Measurements from ENCODE around the gene HLA-DRA. TPM values are rescaled to one million over a fixed set of nuclear protein-coding genes. Genes with fewer than 3 reads are reported as not detected.

Gene HLA-DRA
- not detected in 5 replicates for total RNA-seq (2022; extraction: Qiagen RNA extraction; ENCODE audit: low read depth)

DNA sequence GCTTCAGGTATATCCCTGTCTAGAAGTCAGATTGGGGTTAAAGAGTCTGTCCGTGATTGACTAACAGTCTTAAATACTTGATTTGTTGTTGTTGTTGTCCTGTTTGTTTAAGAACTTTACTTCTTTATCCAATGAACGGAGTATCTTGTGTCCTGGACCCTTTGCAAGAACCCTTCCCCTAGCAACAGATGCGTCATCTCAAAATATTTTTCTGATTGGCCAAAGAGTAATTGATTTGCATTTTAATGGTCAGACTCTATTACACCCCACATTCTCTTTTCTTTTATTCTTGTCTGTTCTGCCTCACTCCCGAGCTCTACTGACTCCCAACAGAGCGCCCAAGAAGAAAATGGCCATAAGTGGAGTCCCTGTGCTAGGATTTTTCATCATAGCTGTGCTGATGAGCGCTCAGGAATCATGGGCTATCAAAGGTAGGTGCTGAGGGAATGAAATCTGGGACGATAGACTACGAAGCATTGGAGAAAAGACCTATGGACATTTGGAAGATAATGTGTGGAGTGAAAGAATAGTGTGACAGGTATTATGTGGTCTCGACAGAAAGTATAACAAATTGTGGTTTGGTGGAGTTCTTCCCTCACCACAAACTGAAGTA, at the start of gene HLA-DRA:
Gene HLA-DRA, plus strand, starts transcription at position 286 of the 613 bp plus-strand sequence. Its CDS starts 64 bp downstream, at position 350.

DNA sequence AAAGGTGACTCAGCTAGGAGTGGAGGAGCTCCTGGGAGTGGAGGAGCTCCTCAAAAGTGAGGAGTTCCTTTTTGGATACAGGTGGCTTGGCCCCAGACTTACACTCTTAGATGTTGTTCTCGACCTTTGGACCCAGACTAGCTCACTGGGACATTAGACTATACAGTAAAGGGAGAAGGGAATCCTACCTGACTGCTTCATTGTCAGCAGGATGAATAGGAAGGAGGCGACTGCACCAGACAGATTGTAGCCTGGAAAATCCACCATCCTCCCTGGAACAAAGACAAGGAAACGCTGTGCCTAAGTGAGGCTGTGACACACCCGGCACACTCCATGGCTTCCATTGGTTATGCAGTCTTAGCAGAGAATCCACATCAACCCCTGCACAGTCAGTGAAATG, 32.8 kb upstream of the HLA-DRA start, which contains the start of gene BTNL2:
Gene BTNL2, minus strand, starts transcription at position 325 of the 400 bp plus-strand sequence. Its CDS starts 58 bp downstream, at position 267.

Other genes starting within 250 kb of the HLA-DRA start
- 13.3 to 19.7 TPM (median 17.1 TPM) in 5 replicates for gene PBX2, start 249.7 kb upstream of the HLA-DRA start, total RNA-seq (2022; extraction: Qiagen RNA extraction; ENCODE audit: low read depth)
- gene GPSM3, start 247.2 kb upstream of the HLA-DRA start, total RNA-seq (2022; extraction: Qiagen RNA extraction; ENCODE audit: low read depth): 0.26 to 0.58 TPM (median 0.38 TPM) in 5 replicates
- gene NOTCH4, start 215.8 kb upstream of the HLA-DRA start, total RNA-seq (2022; extraction: Qiagen RNA extraction; ENCODE audit: low read depth): 0.22 to 0.73 TPM (median 0.46 TPM) in 5 replicates
- gene TSBP1, start 68.0 kb upstream of the HLA-DRA start, total RNA-seq (2022; extraction: Qiagen RNA extraction; ENCODE audit: low read depth): not detected in 5 replicates
- not detected in 5 replicates for gene BTNL2, start 32.7 kb upstream of the HLA-DRA start, total RNA-seq (2022; extraction: Qiagen RNA extraction; ENCODE audit: low read depth)
- not detected in 5 replicates for gene HLA-DRB5, start 90.4 kb downstream of the HLA-DRA start, total RNA-seq (2022; extraction: Qiagen RNA extraction; ENCODE audit: low read depth)
- gene HLA-DRB1, start 150.0 kb downstream of the HLA-DRA start, total RNA-seq (2022; extraction: Qiagen RNA extraction; ENCODE audit: low read depth): not detected in 5 replicates
- gene HLA-DQA1, start 197.5 kb downstream of the HLA-DRA start, total RNA-seq (2022; extraction: Qiagen RNA extraction; ENCODE audit: low read depth): not detected in 5 replicates
- gene HLA-DQB1, start 226.8 kb downstream of the HLA-DRA start, total RNA-seq (2022; extraction: Qiagen RNA extraction; ENCODE audit: low read depth): not detected in 5 replicates

Data from A549 treated with RU486 at 1 μM for 4 hours (cell line).